Measurements from ENCODE around the gene RNF5. TPM values are rescaled to one million over a fixed set of nuclear protein-coding genes. Genes with fewer than 3 reads are reported as not detected.

Gene RNF5
- total and polyA plus RNA-seq, 2 experiments from 2014 or later: 180 to 232 TPM

DNA sequence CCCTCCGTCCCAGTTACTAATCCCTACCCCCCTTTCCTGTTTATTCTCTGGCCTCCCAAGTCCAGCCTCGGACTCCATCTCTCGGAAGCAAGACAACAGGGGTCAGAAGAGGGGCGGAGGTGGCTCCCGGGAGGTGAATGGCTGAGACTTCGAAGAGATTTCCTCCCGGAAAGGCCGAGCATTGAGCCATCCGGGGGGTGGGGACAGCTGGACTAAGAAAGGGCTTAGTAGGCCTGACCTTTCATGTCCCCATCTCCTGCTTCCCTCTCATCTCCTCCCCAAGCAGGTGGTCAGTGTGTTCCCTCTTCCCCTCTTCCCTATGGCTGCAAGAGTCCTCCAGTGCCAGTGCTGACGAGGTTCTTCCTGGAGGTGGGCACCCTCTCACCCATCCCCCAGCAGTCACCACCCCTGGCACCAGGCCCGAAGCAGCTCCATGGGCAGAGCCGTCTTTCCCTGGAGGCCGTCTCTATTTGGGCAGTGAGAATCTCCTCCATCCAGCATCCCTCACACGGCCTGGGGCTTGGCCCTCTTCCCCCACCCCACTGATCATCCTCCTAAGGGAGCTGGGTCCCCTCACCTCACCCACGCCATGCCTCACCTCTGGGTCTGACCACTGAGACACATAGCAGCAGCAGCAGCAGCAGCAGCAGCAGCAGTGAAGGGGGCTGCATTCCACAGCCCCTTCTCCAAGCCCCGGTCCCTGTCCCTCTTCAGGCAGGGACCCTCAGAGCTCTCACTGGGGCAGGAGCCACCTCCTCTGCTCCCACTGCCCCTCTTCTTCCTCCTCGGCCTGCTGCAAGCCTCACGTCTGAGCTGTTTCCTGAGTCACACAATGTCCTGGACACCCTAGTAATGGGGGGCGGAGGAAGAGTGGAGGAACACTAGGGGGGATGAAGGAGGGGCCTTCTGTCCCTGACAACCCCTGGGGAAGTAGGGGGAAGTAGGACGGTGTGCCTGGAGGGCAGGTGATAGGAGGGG lies 45.3 kb downstream of the RNF5 start, which contains the start of gene NOTCH4:
Gene NOTCH4 (minus strand): TSS at position 810 of the 978 bp plus-strand sequence. CDS start 139 bp downstream, at position 671.
- Histone ChIP-seq H3K4me1 (ENCODE audit: low read depth) (no peaks in the 10 kb centered on the region), H3K36me3 (no peaks in the 10 kb centered on the region), H3K4me3 (no peak within 1 kb of the TSS), H3K27me3 (no peaks in the 10 kb centered on the region), H3K9me3 (ENCODE audit: low read depth) (no peaks in the 10 kb centered on the region), H3K27ac (no peak within 1 kb of the TSS)
- TF ChIP-seq, protein P1, sequence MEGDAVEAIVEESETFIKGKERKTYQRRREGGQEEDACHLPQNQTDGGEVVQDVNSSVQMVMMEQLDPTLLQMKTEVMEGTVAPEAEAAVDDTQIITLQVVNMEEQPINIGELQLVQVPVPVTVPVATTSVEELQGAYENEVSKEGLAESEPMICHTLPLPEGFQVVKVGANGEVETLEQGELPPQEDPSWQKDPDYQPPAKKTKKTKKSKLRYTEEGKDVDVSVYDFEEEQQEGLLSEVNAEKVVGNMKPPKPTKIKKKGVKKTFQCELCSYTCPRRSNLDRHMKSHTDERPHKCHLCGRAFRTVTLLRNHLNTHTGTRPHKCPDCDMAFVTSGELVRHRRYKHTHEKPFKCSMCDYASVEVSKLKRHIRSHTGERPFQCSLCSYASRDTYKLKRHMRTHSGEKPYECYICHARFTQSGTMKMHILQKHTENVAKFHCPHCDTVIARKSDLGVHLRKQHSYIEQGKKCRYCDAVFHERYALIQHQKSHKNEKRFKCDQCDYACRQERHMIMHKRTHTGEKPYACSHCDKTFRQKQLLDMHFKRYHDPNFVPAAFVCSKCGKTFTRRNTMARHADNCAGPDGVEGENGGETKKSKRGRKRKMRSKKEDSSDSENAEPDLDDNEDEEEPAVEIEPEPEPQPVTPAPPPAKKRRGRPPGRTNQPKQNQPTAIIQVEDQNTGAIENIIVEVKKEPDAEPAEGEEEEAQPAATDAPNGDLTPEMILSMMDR (IDR thresholded peaks at IDR 0.05; ENCODE audit: low read depth, low read length): no peak
- DNase-seq (ENCODE audit: low read depth in 1 of 2, low spot score in 1 of 2): no peak

DNA sequence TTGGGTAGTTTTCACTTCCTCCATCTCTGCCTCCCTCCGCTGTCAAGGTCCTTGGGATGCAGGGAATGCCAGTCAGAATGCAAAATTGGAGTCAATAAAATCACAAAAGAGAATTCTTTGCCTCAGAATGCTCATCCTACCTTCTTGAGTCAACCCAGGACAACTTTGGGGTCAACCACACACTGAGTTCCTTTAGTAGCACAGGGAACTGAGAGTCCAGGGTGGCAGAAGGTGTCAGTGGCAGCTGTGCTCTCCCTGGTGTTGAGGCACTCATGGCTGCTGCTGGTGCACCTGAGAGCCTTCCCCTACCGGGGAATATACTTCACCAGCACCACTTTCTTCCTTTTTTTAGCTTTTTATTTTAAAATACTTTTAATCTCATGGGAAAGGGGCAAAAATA lies 46.5 kb downstream of the RNF5 start:
- H3K36me3 ChIP-seq: no peaks in the 10 kb centered on the region
- no peaks in the 10 kb centered on the region for H3K27me3 ChIP-seq
- no peak overlapping the region for H3K27ac ChIP-seq
- H3K9me3 ChIP-seq (ENCODE audit: low read depth): no peaks in the 10 kb centered on the region
- H3K4me3 ChIP-seq: no peak overlapping the region
- H3K4me1 ChIP-seq (ENCODE audit: low read depth): no peaks in the 10 kb centered on the region
- TF ChIP-seq, protein P1 (IDR thresholded peaks at IDR 0.05; ENCODE audit: low read depth, low read length): no peak
- no peak for DNase-seq (ENCODE audit: low read depth in 1 of 2, low spot score in 1 of 2)

DNA sequence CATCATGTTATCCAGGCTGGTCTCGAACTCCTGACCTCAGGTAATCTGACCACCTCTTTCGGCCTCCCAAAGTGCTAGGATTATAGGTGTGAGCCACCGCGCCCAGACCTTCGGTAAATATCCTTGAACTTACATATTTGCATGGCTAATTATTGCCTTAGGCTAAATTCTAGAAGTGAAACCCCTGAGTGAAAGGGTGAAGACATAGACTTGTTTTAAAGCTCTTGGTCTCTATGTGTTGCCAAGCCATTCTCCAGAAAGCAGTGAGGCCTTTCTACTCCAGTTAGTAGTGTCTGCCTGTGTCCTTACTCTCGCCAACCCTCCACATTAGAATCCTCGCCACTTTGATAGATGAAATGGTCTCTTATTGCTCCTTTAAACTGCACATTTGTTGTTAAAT lies 48.2 kb downstream of the RNF5 start:
- no peak for DNase-seq (ENCODE audit: low read depth in 1 of 2, low spot score in 1 of 2)
- Histone ChIP-seq H3K4me1 (ENCODE audit: low read depth) (no peaks in the 10 kb centered on the region), H3K4me3 (no peak overlapping the region), H3K27ac (no peak overlapping the region), H3K27me3 (no peaks in the 10 kb centered on the region), H3K36me3 (no peaks in the 10 kb centered on the region), H3K9me3 (ENCODE audit: low read depth) (no peaks in the 10 kb centered on the region)
- TF ChIP-seq, protein P1 (IDR thresholded peaks at IDR 0.05; ENCODE audit: low read depth, low read length): no peak

Other genes starting within 250 kb of the RNF5 start
- 0.42 and 0.66 TPM in 2 replicates for gene CFB, start 232.3 kb upstream of the RNF5 start, total RNA-seq
- gene CFB, start 232.3 kb upstream of the RNF5 start, polyA plus RNA-seq: 1.3 TPM in 1 of 2 replicates, not detected in the other
- 165 and 186 TPM in 2 replicates for gene NELFE, start 219.4 kb upstream of the RNF5 start, total RNA-seq
- 146 and 201 TPM in 2 replicates for gene NELFE, start 219.4 kb upstream of the RNF5 start, polyA plus RNA-seq
- 36.4 and 62.6 TPM in 2 replicates for gene SKIC2, start 219.2 kb upstream of the RNF5 start, total RNA-seq
- 53.1 and 68.5 TPM in 2 replicates for gene SKIC2, start 219.2 kb upstream of the RNF5 start, polyA plus RNA-seq
- gene DXO, start 206.3 kb upstream of the RNF5 start, total RNA-seq: 36.7 and 44.9 TPM in 2 replicates
- 37.6 and 49.9 TPM in 2 replicates for gene DXO, start 206.3 kb upstream of the RNF5 start, polyA plus RNA-seq
- 2.1 and 2.2 TPM in 2 replicates for gene C4A, start 196.3 kb upstream of the RNF5 start, total RNA-seq
- gene C4A, start 196.3 kb upstream of the RNF5 start, polyA plus RNA-seq: 1.9 and 2.5 TPM in 2 replicates
- gene C4B, start 163.6 kb upstream of the RNF5 start, total RNA-seq: 4.1 and 4.2 TPM in 2 replicates
- gene C4B, start 163.6 kb upstream of the RNF5 start, polyA plus RNA-seq: 2.7 and 5.8 TPM in 2 replicates
- gene CYP21A2, start 140.0 kb upstream of the RNF5 start, total RNA-seq: 0.92 and 1.0 TPM in 2 replicates
- 0.62 TPM in 1 of 2 replicates, not detected in the other for gene CYP21A2, start 140.0 kb upstream of the RNF5 start, polyA plus RNA-seq
- 3.0 and 9.3 TPM in 2 replicates for gene TNXB, start 69.1 kb upstream of the RNF5 start, total RNA-seq
- gene TNXB, start 69.1 kb upstream of the RNF5 start, polyA plus RNA-seq: 0.92 and 1.7 TPM in 2 replicates
- gene ATF6B, start 50.2 kb upstream of the RNF5 start, total RNA-seq: 39.7 and 60.8 TPM in 2 replicates
- gene ATF6B, start 50.2 kb upstream of the RNF5 start, polyA plus RNA-seq: 43.0 and 49.5 TPM in 2 replicates
- gene FKBPL, start 48.1 kb upstream of the RNF5 start, total RNA-seq: 7.0 and 7.7 TPM in 2 replicates
- gene FKBPL, start 48.1 kb upstream of the RNF5 start, polyA plus RNA-seq: 10.0 and 14.2 TPM in 2 replicates
- 0.78 and 4.4 TPM in 2 replicates for gene PRRT1, start 26.5 kb upstream of the RNF5 start, total RNA-seq
- gene PRRT1, start 26.5 kb upstream of the RNF5 start, polyA plus RNA-seq: 4.9 and 6.2 TPM in 2 replicates
- gene PPT2, start 24.3 kb upstream of the RNF5 start, total RNA-seq: 42.7 and 147 TPM in 2 replicates
- gene PPT2, start 24.3 kb upstream of the RNF5 start, polyA plus RNA-seq: 34.6 and 50.2 TPM in 2 replicates
- 10.2 and 18.7 TPM in 2 replicates for gene EGFL8, start 13.8 kb upstream of the RNF5 start, total RNA-seq
- 10.1 and 15.2 TPM in 2 replicates for gene EGFL8, start 13.8 kb upstream of the RNF5 start, polyA plus RNA-seq
- gene AGPAT1, start 2.3 kb upstream of the RNF5 start, total RNA-seq: 128 and 146 TPM in 2 replicates
- 69.3 and 69.6 TPM in 2 replicates for gene AGPAT1, start 2.3 kb upstream of the RNF5 start, polyA plus RNA-seq
- gene AGER, start 5.8 kb downstream of the RNF5 start, total RNA-seq: 5.0 and 13.5 TPM in 2 replicates
- 4.8 and 9.8 TPM in 2 replicates for gene AGER, start 5.8 kb downstream of the RNF5 start, polyA plus RNA-seq
- gene PBX2, start 11.8 kb downstream of the RNF5 start, total RNA-seq: 124 and 130 TPM in 2 replicates
- 17.3 and 23.9 TPM in 2 replicates for gene PBX2, start 11.8 kb downstream of the RNF5 start, polyA plus RNA-seq
- 16.7 and 18.0 TPM in 2 replicates for gene GPSM3, start 14.2 kb downstream of the RNF5 start, total RNA-seq
- gene GPSM3, start 14.2 kb downstream of the RNF5 start, polyA plus RNA-seq: 14.5 and 17.4 TPM in 2 replicates
- 5.0 and 5.4 TPM in 2 replicates for gene NOTCH4, start 45.7 kb downstream of the RNF5 start, total RNA-seq
- 3.2 and 7.2 TPM in 2 replicates for gene NOTCH4, start 45.7 kb downstream of the RNF5 start, polyA plus RNA-seq
- not detected in 2 replicates for gene TSBP1, start 193.5 kb downstream of the RNF5 start, total RNA-seq
- gene TSBP1, start 193.5 kb downstream of the RNF5 start, polyA plus RNA-seq: not detected in 2 replicates
- not detected in 2 replicates for gene BTNL2, start 228.8 kb downstream of the RNF5 start, total RNA-seq
- not detected in 2 replicates for gene BTNL2, start 228.8 kb downstream of the RNF5 start, polyA plus RNA-seq